GM12865 (cell line): Measurements from ENCODE around the gene HACD3.
A peak's percentile ranks its signal among the peaks of the same experiment; 100 is the strongest.

Experiments
- DNase-seq: peaks from one replicate; pipeline ENCODE4 v3.0.0; 2010; ENCODE audit warnings: low read depth
- H3K4me3 ChIP-seq: 2 replicates; pipeline ENCODE4 v1.5.1; 2011; ENCODE audit warnings: mild to moderate bottlenecking, low read depth, low read length, control low read depth
- CTCF ChIP-seq: IDR thresholded peaks from 2 replicates; pipeline ENCODE4 v1.5.1; 2011; ENCODE audit warnings: low read length, control low read depth, low read depth, inconsistent platforms; ENCODE audit not compliant: insufficient read depth; ENCODE audit errors: missing control alignments

HACD3 gene

GRCh38 chr15:65577129-65577996 is 47.1 kb downstream of the HACD3 start:
- no peak for TF ChIP-seq CTCF
- no peak for DNase-seq
- H3K4me3 ChIP-seq: no peak overlapping the region

- no peak overlapping the region for H3K4me3 ChIP-seq
- no peak for TF ChIP-seq CTCF
- DNase-seq: no peak
These were observed 48.9 kb downstream of the HACD3 start for GRCh38 chr15:65578904-65579728.

- no peak for TF ChIP-seq CTCF
- no peak overlapping the region for H3K4me3 ChIP-seq
- no peak for DNase-seq
These were observed 49.5 kb downstream of the HACD3 start for GRCh38 chr15:65579762-65580161.

GRCh38 chr15:65580287-65580686 is 50.0 kb downstream of the HACD3 start:
- TF ChIP-seq CTCF: no peak
- DNase-seq: no peak
- H3K4me3 ChIP-seq: no peak overlapping the region

- TF ChIP-seq CTCF: no peak
- peak overlapping the region; percentile 3; the same call in 1 of the 2 replicates for H3K4me3 ChIP-seq
- peak; percentile 80 for DNase-seq
These were observed 53.4 kb downstream of the HACD3 start for GRCh38 chr15:65583701-65584100.

GRCh38 chr15:65584241-65584640 is 54.0 kb downstream of the HACD3 start:
- no peak overlapping the region for H3K4me3 ChIP-seq
- no peak for TF ChIP-seq CTCF
- no peak for DNase-seq
